Thyroid gland (tissue), 4 donors: ENCODE measurements around the gene STK4.

Experiments
- CTCF ChIP-seq, 6 experiments: fragments of 200-600 bp in 3 of 6; fragments of 450-650 bp in 3 of 6; sonication (generic) in 3 of 6; IDR thresholded peaks; one replicate each; pipeline ENCODE4 v1.5.1; 2016 to 2019; ENCODE audit warnings: antibody characterized with exemption in 6 of 6, mild to moderate bottlenecking in 2 of 6, inconsistent platforms in 1 of 6, moderate library complexity in 1 of 6
- POLR2A ChIP-seq, 2 donors: fragments of 450-650 bp; IDR thresholded peaks; one replicate each; pipeline ENCODE4 v1.6.1; 2017; ENCODE audit warnings: antibody characterized with exemption in 2 of 2, mild to moderate bottlenecking in 2 of 2, moderate library complexity in 1 of 2

- TF ChIP-seq CTCF (IDR thresholded peaks at IDR 0.05) (no peak), POLR2A (IDR thresholded peaks at IDR 0.05) (no peak)
These were observed 92.0 kb downstream of the STK4 start for GRCh38 chr20:45058168-45058850.
